Psoas muscle (tissue), 8 donors: Measurements from ENCODE around the gene CRYZ. TPM values are rescaled to one million over a fixed set of nuclear protein-coding genes. Genes with fewer than 3 reads are reported as not detected.

ENCODE experiments used
- ATAC-seq, 4 donors: fragments of 200-7000 bp; cut with Tn5 transposase; one replicate each; pipeline ENCODE4 v1.9.1; 2020; ENCODE audit warnings: moderate library complexity in 3 of 4, mild to moderate bottlenecking in 2 of 4
- DNase-seq, 2 donors: peaks; one replicate each; pipeline ENCODE4 v3.0.0-alpha.2; 2020
- H3K27ac ChIP-seq: fragments of 200-600 bp; one replicate; pipeline ENCODE4 v1.8.0; 2022
- H3K27me3 ChIP-seq, 3 donors: fragments of 200-600 bp in 1 of 3; one replicate each; pipeline versions ENCODE4 v1.6.1 to v1.8.0; 2013 to 2022; ENCODE audit warnings: low read length in 2 of 3, mild to moderate bottlenecking in 2 of 3, moderate library complexity in 1 of 3; ENCODE audit not compliant: insufficient read depth in 3 of 3
- H3K36me3 ChIP-seq, 2 donors: fragments of 200-600 bp in 1 of 2; one replicate each; pipeline versions ENCODE4 v1.6.1 to v1.8.0; 2013 to 2022; ENCODE audit warnings: low read depth in 1 of 2, mild to moderate bottlenecking in 1 of 2, moderate library complexity in 1 of 2; ENCODE audit not compliant: insufficient read depth in 1 of 2
- H3K4me1 ChIP-seq: fragments of 200-600 bp; one replicate; pipeline ENCODE4 v1.8.0; 2022
- H3K4me3 ChIP-seq: fragments of 200-600 bp; one replicate; pipeline ENCODE4 v1.8.0; 2022; ENCODE audit warnings: mild to moderate bottlenecking
- H3K9me3 ChIP-seq: fragments of 200-600 bp; one replicate; pipeline ENCODE4 v1.8.0; 2022
- CTCF ChIP-seq: fragments of 200-600 bp; IDR thresholded peaks from one replicate; pipeline ENCODE4 v1.8.0; 2022; ENCODE audit warnings: antibody characterized with exemption
- WGBS, 3 donors: extraction: QIAGEN DNeasy Blood & Tissue Kit; methylation state at CpG; one replicate each; pipeline versions ENCODE4 v1.1.6 to v1.1.7; 2013; 5-methylcytosine and 5-hydroxymethylcytosine counted together
- intact Hi-C, 2 donors: fragments of 100-400 bp; cut with DNase I; formaldehyde crosslinking; loops; one replicate each; pipeline versions ENCODE4 v1.11.0 to v1.14.2; 2022
- polyA plus RNA-seq, 3 donors: library from polyadenylated mRNA; stranded (reverse); fragments of 200-250 nt; gene quantifications; one replicate each; pipeline ENCODE4 v1.2.3, GENCODE V29; 2013
- total RNA-seq, 4 donors: library from RNA; stranded (reverse); fragmentation: NEBNext Ultra II Directional in 2 of 4; extraction: Animal tissue kit (Norgen Biotek cat#: 25700) in 2 of 4; gene quantifications; one replicate each; pipeline versions ENCODE4 v1.2.1 to v1.2.4, GENCODE V29; 2021 to 2023
- donor health status: healthy with polysubstance abuse.
- donor health status: DM: no; HTN: no; CAD: no; lungs with moderate emphysema.
- donor health status: Bipolar disorder and iron deficiency.
- donor health status: healthy.
- donor health status: DM: yes; HTN: yes; CAD: no.
- donor health status: DM: no; HTN: no; CAD: no.
- donor health status: DM: no; HTN: no; CAD: no.
- donor health status: DM: yes; HTN: yes; CAD: no.

The CRYZ gene
- total and polyA plus RNA-seq, 7 donors = 7.6 to 36.1 (median 14.2) TPM

GRCh38 chr1:74775735-74776134 is 42.9 kb upstream of the CRYZ start:
- no peak overlapping the region for H3K4me3 ChIP-seq
- H3K36me3 ChIP-seq = no peaks in the 10 kb centered on the region
- no peaks in the 10 kb centered on the region for H3K9me3 ChIP-seq
- no peak overlapping the region for H3K27ac ChIP-seq
- 66 to 82% (median 77%) methylated on average over 2 of the region's 2 CpGs for WGBS, 3 donors
- intact Hi-C loops = no loop called here
- DNase-seq (no peak), ATAC-seq (no peak)
- H3K27me3 ChIP-seq = no peaks in the 10 kb centered on the region
- TF ChIP-seq CTCF = no peak
- no peaks in the 10 kb centered on the region for H3K4me1 ChIP-seq

GRCh38 chr1:74773582-74773981 is 40.7 kb upstream of the CRYZ start:
- Histone ChIP-seq H3K4me1 (no peaks in the 10 kb centered on the region), H3K27ac (no peak overlapping the region), H3K4me3 (no peak overlapping the region), H3K9me3 (no peaks in the 10 kb centered on the region), H3K27me3 (no peaks in the 10 kb centered on the region), H3K36me3 (no peaks in the 10 kb centered on the region)
- DNase-seq (no peak), ATAC-seq (no peak)
- WGBS, 3 donors = 84 to 85% (median 84%) methylated on average over 2 of the region's 2 CpGs
- intact Hi-C loops = loop anchor here (2.0 to 5.0 kb wide), 2 partner anchors 429 to 431 kb away; no protein-coding TSS in a partner anchor
- no peak for TF ChIP-seq CTCF

- 54 to 63% (median 58%) methylated on average over 1 of the region's 1 CpG for WGBS, 3 donors
- intact Hi-C loops = loop anchor here (2.0 to 5.0 kb wide), 2 partner anchors 429 to 432 kb away; no protein-coding TSS in a partner anchor
These were observed 40.1 kb upstream of the CRYZ start for GRCh38 chr1:74772945-74773344.

GRCh38 chr1:74771913-74772515 is 39.2 kb upstream of the CRYZ start:
- 23 to 27% (median 25%) methylated on average over 7 of the region's 7 CpGs for WGBS, 3 donors
- no peaks in the 10 kb centered on the region for H3K27me3 ChIP-seq
- DNase-seq (no peak), ATAC-seq (peak in 2 of 4 donors; percentile 55 to 79)
- H3K4me1 ChIP-seq = no peaks in the 10 kb centered on the region
- H3K36me3 ChIP-seq = no peaks in the 10 kb centered on the region
- TF ChIP-seq CTCF = peak; percentile 68
- peak overlapping the region; percentile 40 for H3K4me3 ChIP-seq
- intact Hi-C loops = loop anchor here (2.0 to 5.0 kb wide), 2 partner anchors 430 to 433 kb away; no protein-coding TSS in a partner anchor
- H3K9me3 ChIP-seq = no peaks in the 10 kb centered on the region
- H3K27ac ChIP-seq = no peak overlapping the region

More at GRCh38 chr1:74772945-74773344, 40.1 kb upstream of the CRYZ start:
- Histone ChIP-seq H3K36me3 (no peaks in the 10 kb centered on the region), H3K9me3 (no peaks in the 10 kb centered on the region), H3K27ac (no peak overlapping the region), H3K4me1 (no peaks in the 10 kb centered on the region), H3K4me3 (no peak overlapping the region), H3K27me3 (no peaks in the 10 kb centered on the region)
- ATAC-seq (no peak), DNase-seq (no peak)
- TF ChIP-seq CTCF = no peak

GRCh38 chr1:74767490-74767889 is 34.6 kb upstream of the CRYZ start:
- TF ChIP-seq CTCF = no peak
- ATAC-seq (no peak), DNase-seq (no peak)
- Histone ChIP-seq H3K27ac (no peak overlapping the region), H3K27me3 (no peaks in the 10 kb centered on the region), H3K4me1 (no peaks in the 10 kb centered on the region), H3K36me3 (peaks cover 0 to 28% of the 10 kb centered on the region in 2 donors), H3K9me3 (no peaks in the 10 kb centered on the region), H3K4me3 (no peak overlapping the region)
- 60 to 69% (median 62%) methylated on average over 3 of the region's 3 CpGs for WGBS, 3 donors
- intact Hi-C loops = no loop called here
